Measurements from ENCODE around the gene FAM200C. TPM values are rescaled to one million over a fixed set of nuclear protein-coding genes. Genes with fewer than 3 reads are reported as not detected.

FAM200C gene
- polyA plus RNA-seq, 1 experiment = 5.3 TPM

DNA sequence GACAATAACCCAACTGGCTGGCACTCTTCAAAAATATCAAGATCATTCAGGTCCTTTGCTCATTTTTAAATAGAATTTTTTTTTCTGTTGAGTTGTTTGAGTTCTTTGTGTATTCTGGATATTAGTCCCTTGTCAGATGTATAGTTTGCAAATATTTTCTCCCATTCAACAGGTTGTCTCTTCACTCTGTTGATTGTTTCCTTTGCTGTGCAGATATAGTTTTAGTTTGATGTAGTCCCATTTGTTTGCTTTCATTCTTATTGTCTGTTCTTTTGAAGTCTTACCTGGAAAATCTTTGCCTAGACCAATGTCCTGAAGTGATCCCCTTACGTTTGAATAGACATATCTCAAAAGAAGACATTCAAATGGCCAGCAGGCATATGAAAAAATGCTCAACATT lies 44.6 kb upstream of the FAM200C start:
- no peak for DNase-seq (ENCODE audit: low read depth, low spot score)
- ChIA-PET POLR2A (no interaction called here), CTCF (no interaction called here)
- TF ChIP-seq CTCF (IDR thresholded peaks at IDR 0.05; ENCODE audit: low read depth, low read length) = no peak
- peaks cover 2% of the 10 kb centered on the region for H3K27me3 ChIP-seq (ENCODE audit: control insufficient read depth, insufficient read depth, low read length)
- no peak overlapping the region for H3K27ac ChIP-seq (ENCODE audit: low read depth, low read length)
- no peak overlapping the region for H3K4me3 ChIP-seq (ENCODE audit: low read depth, low read length)
- no peaks in the 10 kb centered on the region for H3K9me3 ChIP-seq (ENCODE audit: control insufficient read depth, insufficient read depth, low read length)

DNA sequence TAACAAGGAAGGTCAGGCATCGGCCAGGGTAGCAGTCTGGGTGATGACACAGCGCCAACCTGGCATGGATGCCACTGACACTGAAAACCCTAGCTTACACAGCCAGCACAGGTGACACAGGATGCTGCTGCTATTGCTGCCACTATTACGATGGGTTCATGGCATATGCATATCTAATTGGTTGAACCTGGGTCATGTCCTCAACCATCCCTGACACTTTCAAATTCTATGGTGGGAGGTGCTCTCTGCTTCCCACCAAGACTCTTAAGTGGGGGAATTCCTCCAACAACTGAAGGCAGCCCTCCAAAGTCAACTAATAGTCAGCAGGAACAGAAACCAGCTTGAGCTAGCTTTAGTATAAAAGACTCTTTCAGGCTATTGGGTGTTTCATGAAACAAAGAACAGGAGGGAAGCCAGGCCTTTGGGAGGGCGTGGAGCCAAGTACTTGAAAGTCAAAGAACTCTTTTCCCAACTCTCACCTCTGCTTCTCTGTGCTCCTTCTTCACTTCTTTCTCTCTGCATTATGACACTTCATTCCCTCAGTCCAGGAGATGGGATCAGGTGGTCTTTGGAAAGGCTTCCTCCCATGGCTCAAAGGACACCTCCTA lies 43.1 kb upstream of the FAM200C start:
- peaks cover 2% of the 10 kb centered on the region for H3K27me3 ChIP-seq (ENCODE audit: control insufficient read depth, insufficient read depth, low read length)
- CTCF ChIA-PET = interaction anchor here (1.1 kb wide), 1 partner anchor 9 kb away, joined by 3 read pairs; no protein-coding TSS in a partner anchor
- H3K27ac ChIP-seq (ENCODE audit: low read depth, low read length) = no peak overlapping the region
- no peak overlapping the region for H3K4me3 ChIP-seq (ENCODE audit: low read depth, low read length)
- no peaks in the 10 kb centered on the region for H3K9me3 ChIP-seq (ENCODE audit: control insufficient read depth, insufficient read depth, low read length)
- TF ChIP-seq CTCF (IDR thresholded peaks at IDR 0.05; ENCODE audit: low read depth, low read length) = no peak
- POLR2A ChIA-PET = no interaction called here
- no peak for DNase-seq (ENCODE audit: low read depth, low spot score)

- no peak for TF ChIP-seq CTCF (IDR thresholded peaks at IDR 0.05; ENCODE audit: low read depth, low read length)
- no peak overlapping the region for H3K27ac ChIP-seq (ENCODE audit: low read depth, low read length)
- POLR2A ChIA-PET = no interaction called here
- H3K9me3 ChIP-seq (ENCODE audit: control insufficient read depth, insufficient read depth, low read length) = no peaks in the 10 kb centered on the region
- CTCF ChIA-PET = interaction anchor here (0.6 to 4.7 kb wide), 3 partner anchors 9 to 18 kb away, joined by 3 to 113 read pairs (median 3); partner anchors contain the start of gene PTTG1
- H3K4me3 ChIP-seq (ENCODE audit: low read depth, low read length) = no peak overlapping the region
- H3K27me3 ChIP-seq (ENCODE audit: control insufficient read depth, insufficient read depth, low read length) = peaks cover 4% of the 10 kb centered on the region
- no peak for DNase-seq (ENCODE audit: low read depth, low spot score)
Observed at GRCh38 chr5:160441311-160441781, 41.5 kb upstream of the FAM200C start.

GRCh38 chr5:160439205-160439600 lies 39.3 kb upstream of the FAM200C start:
- POLR2A ChIA-PET = interaction anchor here (0.6 to 1.9 kb wide), 2 partner anchors 18 to 28 kb away, joined by 4 to 6 read pairs; partner anchors contain the start of gene PTTG1
- H3K9me3 ChIP-seq (ENCODE audit: control insufficient read depth, insufficient read depth, low read length) = no peaks in the 10 kb centered on the region

More at GRCh38 chr5:160439205-160439600, 39.3 kb upstream of the FAM200C start:
- H3K4me3 ChIP-seq (ENCODE audit: low read depth, low read length) = peak overlapping the region; percentile 60
- CTCF ChIA-PET = interaction anchor here (0.6 to 4.7 kb wide), 33 partner anchors 9 to 1396 kb away, joined by 3 to 113 read pairs (median 5); partner anchors contain the start of genes FAM200C and PTTG1
- peak; percentile 44 for DNase-seq (ENCODE audit: low read depth, low spot score)
- no peak overlapping the region for H3K27ac ChIP-seq (ENCODE audit: low read depth, low read length)
- peak; percentile 95 for TF ChIP-seq CTCF (IDR thresholded peaks at IDR 0.05; ENCODE audit: low read depth, low read length)
- H3K27me3 ChIP-seq (ENCODE audit: control insufficient read depth, insufficient read depth, low read length) = peaks cover 7% of the 10 kb centered on the region
